GM21576 (cell line): ENCODE measurements around the gene SEZ6L.

Experiments
- ATAC-seq: cut with Tn5 transposase; IDR thresholded peaks from one replicate; pipeline ENCODE4 v1.9.1; 2021; ENCODE audit warnings: mild to moderate bottlenecking, moderate library complexity; ENCODE audit not compliant: unreplicated experiment

The SEZ6L gene

GRCh38 chr22:26291940-26292666 lies 122.8 kb downstream of the SEZ6L start:
- no peak for ATAC-seq

GRCh38 chr22:26292667-26292995 lies 123.4 kb downstream of the SEZ6L start:
- no peak for ATAC-seq

DNA sequence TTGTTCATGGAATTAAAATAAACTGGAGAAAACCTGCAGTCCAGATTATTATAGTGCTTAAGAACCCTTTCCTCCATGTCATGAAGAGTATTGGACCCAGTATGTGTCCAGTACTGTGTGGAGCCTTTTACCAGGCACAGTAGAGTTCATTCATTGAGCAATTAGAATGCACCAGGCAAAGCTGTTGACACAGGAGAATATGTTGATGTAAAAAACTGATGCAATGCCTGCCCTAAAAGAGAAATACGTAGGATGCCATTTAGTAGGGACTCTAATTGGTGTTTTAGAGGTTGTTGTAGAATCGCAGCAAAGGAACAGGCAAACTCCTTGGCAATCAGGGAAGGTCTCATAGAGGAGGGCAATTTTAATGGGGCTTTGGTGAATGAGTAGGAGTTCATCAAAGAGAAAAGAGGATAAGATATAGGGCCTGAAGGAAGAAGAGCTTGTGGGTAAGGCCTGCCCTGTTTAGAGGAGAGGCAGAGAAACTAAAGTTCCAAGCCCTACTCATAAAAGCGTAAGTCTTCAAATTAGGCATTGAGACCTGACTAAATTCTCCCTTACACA lies 126.4 kb downstream of the SEZ6L start:
- no peak for ATAC-seq

- no peak for ATAC-seq
Observed at GRCh38 chr22:26298605-26299310, 129.5 kb downstream of the SEZ6L start.

DNA sequence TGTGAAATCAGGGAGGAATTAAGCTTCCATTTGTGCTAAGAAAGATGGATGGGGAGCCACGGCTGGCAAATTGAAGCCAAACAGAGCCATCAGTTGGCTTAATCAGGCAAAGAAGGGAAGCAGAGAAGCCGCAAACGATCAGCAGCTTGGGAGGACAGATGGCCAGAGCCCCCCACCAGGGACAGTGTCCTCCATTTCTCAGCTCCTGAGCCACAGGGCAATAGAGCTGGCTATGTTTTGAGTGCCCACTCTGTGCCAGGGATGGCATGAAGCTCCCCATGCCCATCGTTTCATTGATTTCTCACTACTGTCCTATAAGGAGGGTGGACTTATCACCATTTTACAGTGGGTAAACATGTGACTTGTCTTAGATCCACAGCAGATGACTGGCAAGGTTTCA lies 133.5 kb downstream of the SEZ6L start:
- ATAC-seq: no peak

- no peak for ATAC-seq
Observed at GRCh38 chr22:26303475-26303874, 134.2 kb downstream of the SEZ6L start.

- no peak for ATAC-seq
Observed at GRCh38 chr22:26304730-26305129, 135.5 kb downstream of the SEZ6L start.

DNA sequence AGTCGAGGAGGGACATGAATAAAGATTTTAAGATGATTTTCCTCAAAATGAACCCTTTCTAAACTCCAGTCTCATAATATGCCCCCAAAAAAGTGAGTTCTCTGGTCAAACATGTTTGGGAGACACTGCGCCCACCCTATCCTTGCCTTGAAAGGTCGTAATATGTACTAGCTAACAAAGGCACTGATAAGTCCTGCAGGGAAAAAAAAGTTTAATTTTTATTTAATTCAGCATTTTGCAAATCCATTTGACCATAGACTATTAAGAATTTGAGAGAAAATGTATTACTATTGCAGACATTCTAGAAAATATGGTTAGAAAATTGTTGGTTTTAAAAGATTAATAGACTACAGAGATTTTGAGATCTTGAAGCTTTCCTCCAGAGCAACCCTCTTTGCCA lies 139.2 kb downstream of the SEZ6L start:
- ATAC-seq: no peak

GRCh38 chr22:26310616-26311015 lies 141.4 kb downstream of the SEZ6L start:
- no peak for ATAC-seq

GRCh38 chr22:26313291-26313690 lies 144.0 kb downstream of the SEZ6L start:
- no peak for ATAC-seq

DNA sequence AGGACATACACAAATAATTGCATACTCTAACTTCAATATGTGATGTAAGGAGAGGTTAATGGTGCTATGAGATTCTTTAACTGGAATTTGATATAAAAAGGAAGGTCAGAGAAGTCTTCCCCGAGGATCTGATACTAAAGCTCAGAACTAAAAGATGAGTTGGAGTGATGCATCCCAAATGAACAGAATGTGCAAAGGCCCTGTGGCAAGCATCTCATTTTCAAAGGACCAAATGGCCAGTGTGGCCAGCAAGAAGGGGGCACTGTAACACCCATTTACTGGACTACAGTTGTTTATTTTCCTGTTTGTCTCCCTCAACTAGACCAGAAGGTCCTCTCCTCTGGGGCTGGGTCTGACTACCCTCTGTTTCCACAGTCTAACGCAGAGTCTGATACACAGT lies 144.9 kb downstream of the SEZ6L start:
- ATAC-seq: no peak

GRCh38 chr22:26314656-26315055 lies 145.4 kb downstream of the SEZ6L start:
- no peak for ATAC-seq

GRCh38 chr22:26316732-26317285 lies 147.5 kb downstream of the SEZ6L start:
- no peak for ATAC-seq

GRCh38 chr22:26318975-26319374 lies 149.7 kb downstream of the SEZ6L start:
- ATAC-seq: no peak

- ATAC-seq: no peak
Observed at GRCh38 chr22:26320447-26320846, 151.2 kb downstream of the SEZ6L start.

GRCh38 chr22:26321469-26321913 lies 152.2 kb downstream of the SEZ6L start:
- no peak for ATAC-seq

DNA sequence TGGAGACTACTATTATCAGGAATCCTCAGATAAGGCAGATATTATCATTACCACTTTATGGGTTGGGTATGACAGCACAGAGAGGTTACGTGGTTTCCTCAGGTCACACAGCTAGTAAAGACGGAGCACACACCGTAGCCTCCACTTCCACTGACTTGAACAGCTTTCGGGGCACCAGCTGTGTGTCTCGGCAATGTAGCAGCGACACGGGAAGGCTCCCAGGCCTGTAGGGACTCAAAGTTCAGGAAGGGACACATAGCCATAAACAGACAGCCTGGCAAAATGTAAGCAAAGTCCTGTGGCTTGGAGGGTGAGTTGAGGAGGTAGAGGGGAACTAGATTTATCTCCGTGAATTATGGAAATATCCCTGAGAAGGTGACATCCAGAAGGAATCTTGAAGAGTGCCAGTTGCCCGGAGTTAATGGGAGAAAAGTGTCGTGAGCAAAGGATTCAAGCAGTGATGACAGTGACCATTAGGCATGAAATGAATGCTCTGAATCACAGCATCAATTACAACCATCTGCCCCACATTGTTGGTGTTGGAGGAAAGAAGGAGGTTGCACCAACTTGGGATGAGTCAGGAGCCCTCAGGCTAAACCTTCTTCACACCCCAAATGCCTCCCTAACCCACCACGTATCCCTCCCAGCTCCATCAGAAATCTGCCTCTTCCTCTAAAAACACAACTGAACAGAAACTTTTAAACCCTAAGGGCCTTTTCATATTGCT lies 153.1 kb downstream of the SEZ6L start:
- no peak for ATAC-seq

DNA sequence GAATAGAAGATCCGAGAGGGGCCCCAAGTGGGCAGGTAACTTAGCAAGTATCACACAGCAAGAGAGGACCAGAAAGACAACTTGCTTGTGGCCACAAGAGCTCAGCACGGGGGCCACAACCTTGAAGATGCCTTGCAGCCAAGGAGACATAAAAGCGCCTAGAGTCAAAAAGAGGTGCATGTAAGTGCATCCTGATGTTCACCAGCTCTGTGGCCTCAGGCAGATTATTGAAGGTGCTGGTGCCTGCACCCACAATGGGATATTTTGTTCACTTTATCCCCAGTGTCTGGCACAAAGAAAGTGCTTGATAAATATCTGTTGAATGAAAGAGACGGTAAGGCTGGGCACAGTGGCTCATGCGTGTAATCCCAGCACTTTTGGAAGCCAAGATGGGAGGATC lies 153.8 kb downstream of the SEZ6L start:
- ATAC-seq: no peak

DNA sequence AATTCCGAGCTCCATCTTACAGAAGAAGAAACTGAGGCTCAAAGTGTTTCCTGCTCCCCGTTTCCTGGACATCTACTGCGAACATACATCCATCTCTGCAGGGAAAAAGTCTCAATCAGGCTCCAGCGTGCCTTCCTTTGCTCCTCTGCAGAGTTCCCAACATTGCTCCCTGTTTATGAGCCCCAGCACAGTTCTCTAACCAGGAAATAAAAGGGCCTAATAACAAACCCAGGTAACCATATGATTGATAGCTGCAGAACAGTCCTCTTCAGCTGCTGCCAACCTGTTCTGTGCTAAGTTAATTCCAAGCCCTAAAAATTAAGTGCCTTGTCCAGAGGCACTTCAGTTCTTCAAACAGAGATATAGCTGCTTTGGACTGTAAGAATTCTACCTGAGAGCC lies 154.9 kb downstream of the SEZ6L start:
- ATAC-seq: no peak

DNA sequence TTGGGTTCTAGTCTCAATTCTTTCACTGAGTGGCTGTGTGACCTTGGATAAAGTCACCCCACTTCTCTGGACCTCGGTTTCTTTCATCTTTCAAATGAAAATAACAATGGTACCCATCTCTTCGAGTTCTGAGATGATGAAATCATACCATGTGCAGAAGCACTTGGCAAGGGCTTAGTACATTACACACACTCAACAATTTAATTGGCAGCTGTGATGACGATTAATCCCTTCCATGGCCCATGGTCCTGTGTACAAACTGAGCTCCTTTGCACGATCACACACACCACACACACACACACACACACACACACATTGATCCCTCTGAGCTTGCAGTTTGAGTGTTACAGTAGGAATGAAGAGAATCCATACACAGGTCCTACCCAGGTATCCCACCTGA lies 156.4 kb downstream of the SEZ6L start:
- ATAC-seq: no peak

DNA sequence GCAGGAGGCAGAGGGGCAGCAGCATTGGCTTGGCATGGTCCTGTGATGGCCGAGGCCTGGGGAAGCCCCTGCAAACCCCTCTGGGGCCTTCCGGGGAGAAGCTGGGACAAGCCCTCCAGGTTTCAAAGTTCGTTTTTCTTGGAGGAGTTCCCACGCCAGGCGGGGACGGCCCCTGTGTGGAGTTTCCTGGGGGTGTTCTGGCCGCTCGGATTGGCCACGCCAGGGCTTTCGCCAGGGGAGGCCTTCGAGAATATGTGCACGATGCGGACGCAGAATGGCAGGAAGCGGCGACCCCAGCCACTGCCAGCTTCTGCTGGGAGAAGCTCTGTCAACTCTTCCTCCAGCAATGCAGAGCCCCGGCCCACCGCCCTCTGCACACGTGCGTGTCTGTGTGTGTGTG lies 157.5 kb downstream of the SEZ6L start:
- ATAC-seq: no peak
